Upper lobe of left lung (tissue), 6 donors: ENCODE data around the gene BMAL1. TPM values are rescaled to one million over a fixed set of nuclear protein-coding genes. Genes with fewer than 3 reads are reported as not detected.

Experiments
- ATAC-seq, 2 donors: fragments of 200-7000 bp; cut with Tn5 transposase; one replicate each; pipeline ENCODE4 v1.9.1; 2022; ENCODE audit warnings: mild to moderate bottlenecking in 2 of 2, moderate library complexity in 2 of 2; ENCODE audit not compliant: low FRiP score in 2 of 2
- DNase-seq, 2 donors: peaks; one replicate each; pipeline ENCODE4 v3.0.0-alpha.2; 2019 to 2020
- H3K27ac ChIP-seq, 4 donors: fragments of 200-600 bp; sonication (generic); one replicate each; pipeline ENCODE4 v1.5.1; 2016 to 2019
- H3K27me3 ChIP-seq, 4 donors: fragments of 200-600 bp; sonication (generic); one replicate each; pipeline ENCODE4 v1.5.1; 2017 to 2019
- H3K36me3 ChIP-seq, 4 donors: fragments of 200-600 bp; sonication (generic); one replicate each; pipeline ENCODE4 v1.5.1; 2016 to 2019
- H3K4me1 ChIP-seq, 4 donors: fragments of 200-600 bp; sonication (generic); one replicate each; pipeline ENCODE4 v1.5.1; 2018 to 2019
- H3K4me3 ChIP-seq, 4 donors: fragments of 200-600 bp; sonication (generic); one replicate each; pipeline ENCODE4 v1.5.1; 2017 to 2019; ENCODE audit warnings: mild to moderate bottlenecking in 2 of 4, moderate library complexity in 1 of 4
- H3K9me3 ChIP-seq, 4 donors: fragments of 200-600 bp; sonication (generic); one replicate each; pipeline ENCODE4 v1.5.1; 2018 to 2019
- EP300 ChIP-seq, 4 donors: sonication (generic); formaldehyde crosslinking; IDR thresholded peaks; one replicate each; pipeline ENCODE4 v1.5.1; 2017; ENCODE audit warnings: antibody characterized with exemption in 4 of 4, control low read depth in 2 of 4
- POLR2A ChIP-seq, 4 donors: fragments of 450-650 bp; IDR thresholded peaks; one replicate each; pipeline ENCODE4 v1.5.1; 2016 to 2017; ENCODE audit warnings: antibody characterized with exemption in 4 of 4, mild to moderate bottlenecking in 2 of 4
- POLR2AphosphoS5 ChIP-seq, 2 donors: sonication (generic); formaldehyde crosslinking; IDR thresholded peaks; one replicate each; pipeline ENCODE4 v1.5.1; 2017; ENCODE audit warnings: antibody characterized with exemption in 2 of 2
- WGBS, 2 donors: methylation state at CpG; one replicate each; pipeline ENCODE4 v1.1.5; 2017 to 2018; 5-methylcytosine and 5-hydroxymethylcytosine counted together
- total RNA-seq, 6 donors: library from RNA; depleted of rRNA in 4 of 6; stranded (reverse); fragments of >200 nt in 4 of 6; gene quantifications; one replicate each; pipeline versions ENCODE4 v1.1.0 to v1.2.1, GENCODE V29; 2016 to 2021
- TF ChIP-seq, protein P1 (sequence below), 6 experiments: fragments of 450-650 bp in 4 of 6; fragments of 200-600 bp in 2 of 6; sonication (generic) in 2 of 6; IDR thresholded peaks; one replicate each; pipeline ENCODE4 v1.5.1; 2016 to 2019; ENCODE audit warnings: antibody characterized with exemption in 6 of 6
- donor health status: DM: no; HTN: no; CAD: no; lungs with moderate emphysema.
- donor health status: DM: no; HTN: yes; CAD: no; lungs with severe emphysema.

Gene BMAL1
- total RNA-seq, 6 donors from 2014 or later = 16.1 to 57.6 (median 35.7) TPM

DNA sequence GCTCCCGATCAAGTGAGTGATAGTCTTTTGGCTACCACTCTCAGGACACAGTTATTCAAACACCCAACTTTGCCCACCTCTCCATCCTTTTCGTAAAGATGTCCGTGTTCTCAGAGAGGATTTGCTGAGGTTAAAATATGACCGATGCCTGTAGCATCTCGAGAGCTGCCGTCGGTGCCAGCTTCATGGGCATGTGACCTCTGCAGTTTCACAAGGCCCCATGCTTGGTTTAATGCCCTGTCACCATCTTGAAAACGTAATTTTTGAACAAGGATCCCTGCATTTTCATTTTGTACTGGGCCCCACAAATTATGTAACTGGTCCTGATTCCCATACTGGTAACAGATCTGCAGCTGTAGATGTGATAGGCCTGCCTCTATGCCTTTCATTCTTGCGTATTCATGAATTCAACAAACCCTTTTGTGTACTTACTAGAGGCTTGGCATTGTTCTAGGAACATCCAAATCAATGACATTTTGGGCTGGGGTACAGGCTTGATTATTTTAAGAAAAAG is 85.1 kb downstream of the BMAL1 start:
- Histone ChIP-seq H3K4me1 (peaks cover 0 to 3% (median 0%) of the 10 kb centered on the region in 4 donors), H3K27ac (no peak overlapping the region), H3K36me3 (peaks cover 48 to 91% (median 62%) of the 10 kb centered on the region in 4 donors), H3K4me3 (no peak overlapping the region), H3K9me3 (no peaks in the 10 kb centered on the region), H3K27me3 (no peaks in the 10 kb centered on the region)
- DNase-seq = no peak
- ATAC-seq = no peak
- WGBS, 2 donors = 95% methylated on average over 9 of the region's 9 CpGs
- no peak for TF ChIP-seq POLR2AphosphoS5 (IDR thresholded peaks at IDR 0.05)
- no peak for TF ChIP-seq EP300 (IDR thresholded peaks at IDR 0.05)
- TF ChIP-seq POLR2A (IDR thresholded peaks at IDR 0.05) = no peak
- TF ChIP-seq, protein P1, sequence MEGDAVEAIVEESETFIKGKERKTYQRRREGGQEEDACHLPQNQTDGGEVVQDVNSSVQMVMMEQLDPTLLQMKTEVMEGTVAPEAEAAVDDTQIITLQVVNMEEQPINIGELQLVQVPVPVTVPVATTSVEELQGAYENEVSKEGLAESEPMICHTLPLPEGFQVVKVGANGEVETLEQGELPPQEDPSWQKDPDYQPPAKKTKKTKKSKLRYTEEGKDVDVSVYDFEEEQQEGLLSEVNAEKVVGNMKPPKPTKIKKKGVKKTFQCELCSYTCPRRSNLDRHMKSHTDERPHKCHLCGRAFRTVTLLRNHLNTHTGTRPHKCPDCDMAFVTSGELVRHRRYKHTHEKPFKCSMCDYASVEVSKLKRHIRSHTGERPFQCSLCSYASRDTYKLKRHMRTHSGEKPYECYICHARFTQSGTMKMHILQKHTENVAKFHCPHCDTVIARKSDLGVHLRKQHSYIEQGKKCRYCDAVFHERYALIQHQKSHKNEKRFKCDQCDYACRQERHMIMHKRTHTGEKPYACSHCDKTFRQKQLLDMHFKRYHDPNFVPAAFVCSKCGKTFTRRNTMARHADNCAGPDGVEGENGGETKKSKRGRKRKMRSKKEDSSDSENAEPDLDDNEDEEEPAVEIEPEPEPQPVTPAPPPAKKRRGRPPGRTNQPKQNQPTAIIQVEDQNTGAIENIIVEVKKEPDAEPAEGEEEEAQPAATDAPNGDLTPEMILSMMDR (IDR thresholded peaks at IDR 0.05) = no peak

DNA sequence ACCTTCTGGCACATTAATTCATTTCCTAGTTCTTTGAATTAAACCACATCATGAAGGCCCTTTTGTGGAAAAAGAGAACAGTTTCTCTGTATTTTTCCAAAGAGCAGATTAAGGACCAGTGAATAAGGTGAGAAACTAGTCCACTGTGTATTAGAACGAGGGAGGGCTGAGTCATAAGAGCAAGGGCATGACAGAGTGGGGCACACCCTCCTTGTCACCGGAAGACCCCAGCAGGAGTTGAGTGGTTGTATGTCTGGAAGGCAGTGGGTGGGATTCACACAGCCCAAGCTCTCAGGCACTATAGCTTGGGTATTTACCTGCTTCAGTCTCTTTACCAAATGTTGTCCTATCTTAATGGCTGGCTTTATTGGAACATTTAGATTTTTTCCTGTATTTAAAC is 86.8 kb downstream of the BMAL1 start:
- TF ChIP-seq, protein P1 (IDR thresholded peaks at IDR 0.05) = no peak
- TF ChIP-seq POLR2A (IDR thresholded peaks at IDR 0.05) (no peak), EP300 (IDR thresholded peaks at IDR 0.05) (no peak), POLR2AphosphoS5 (IDR thresholded peaks at IDR 0.05) (no peak)
- H3K27ac ChIP-seq = no peak overlapping the region
- peaks cover 47 to 90% (median 67%) of the 10 kb centered on the region in 4 donors for H3K36me3 ChIP-seq
- no peak overlapping the region for H3K4me3 ChIP-seq
- no peaks in the 10 kb centered on the region for H3K9me3 ChIP-seq
- H3K4me1 ChIP-seq = peaks cover 0 to 3% (median 0%) of the 10 kb centered on the region in 4 donors
- no peaks in the 10 kb centered on the region for H3K27me3 ChIP-seq
- ATAC-seq = peak in 1 of 2 donors; percentile 38
- WGBS, 2 donors = 86 to 91% methylated on average over 2 of the region's 2 CpGs
- no peak for DNase-seq

DNA sequence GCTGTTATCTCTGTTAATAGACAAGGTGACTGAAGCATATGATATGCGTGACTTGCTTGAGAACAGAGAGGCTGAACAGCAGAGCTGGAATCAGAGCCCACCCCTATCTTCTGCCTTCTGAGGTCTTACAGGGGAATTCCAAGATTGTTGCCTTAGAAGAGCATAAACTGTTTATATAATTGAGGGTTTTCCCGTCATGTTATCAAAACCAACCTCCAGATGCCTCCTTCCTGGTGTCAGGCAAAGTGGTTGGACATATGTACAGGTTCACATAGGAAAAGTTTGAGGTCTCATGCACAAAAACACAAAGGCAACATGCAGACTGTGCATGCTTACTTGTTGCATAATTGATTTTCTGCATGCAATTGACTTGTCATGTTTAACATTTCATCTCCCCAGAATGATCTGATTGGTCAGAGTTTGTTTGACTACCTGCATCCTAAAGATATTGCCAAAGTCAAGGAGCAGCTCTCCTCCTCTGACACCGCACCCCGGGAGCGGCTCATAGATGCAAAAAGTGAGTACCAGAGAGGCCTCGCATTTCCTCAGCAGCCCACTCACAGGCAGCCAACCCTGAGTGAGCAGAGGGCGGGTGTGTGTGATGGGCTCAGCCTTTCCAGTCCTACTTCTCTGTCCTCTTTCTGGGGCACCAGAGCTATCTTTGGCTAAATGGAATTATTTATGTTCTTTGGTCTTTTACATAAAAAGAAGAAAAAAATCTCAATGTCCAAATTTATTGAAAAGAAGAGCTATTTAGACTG is 88.9 kb downstream of the BMAL1 start:
- no peak for DNase-seq
- Histone ChIP-seq H3K4me1 (peaks cover 0 to 3% (median 0%) of the 10 kb centered on the region in 4 donors), H3K36me3 (peaks cover 46 to 90% (median 68%) of the 10 kb centered on the region in 4 donors), H3K9me3 (no peaks in the 10 kb centered on the region), H3K4me3 (no peak overlapping the region), H3K27ac (no peak overlapping the region), H3K27me3 (no peaks in the 10 kb centered on the region)
- TF ChIP-seq POLR2AphosphoS5 (IDR thresholded peaks at IDR 0.05) (no peak), POLR2A (IDR thresholded peaks at IDR 0.05) (no peak), EP300 (IDR thresholded peaks at IDR 0.05) (no peak)
- TF ChIP-seq, protein P1 (IDR thresholded peaks at IDR 0.05) = no peak
- 87 to 91% methylated on average over 7 of the region's 7 CpGs for WGBS, 2 donors
- no peak for ATAC-seq

DNA sequence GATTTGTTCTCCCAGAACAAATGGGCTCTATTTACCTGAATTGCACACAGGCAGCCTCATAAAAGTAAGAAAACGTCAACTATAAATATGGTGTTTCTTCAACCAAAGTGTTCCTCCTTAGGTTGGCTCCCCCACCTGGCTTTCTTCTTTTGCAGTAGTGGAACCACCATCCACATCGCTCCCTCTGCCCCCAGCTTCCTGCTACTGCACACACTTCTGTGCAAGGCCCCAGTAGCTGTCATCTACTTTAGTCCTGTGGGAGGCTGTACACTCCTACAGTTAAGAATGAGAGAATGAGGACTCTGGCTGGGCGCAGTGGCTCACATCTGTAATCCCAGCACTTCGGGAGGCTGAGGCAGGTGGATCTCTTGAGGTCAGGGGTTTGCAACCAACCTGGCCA is 89.5 kb downstream of the BMAL1 start:
- H3K4me3 ChIP-seq = no peak overlapping the region
- no peaks in the 10 kb centered on the region for H3K4me1 ChIP-seq
- TF ChIP-seq, protein P1 (IDR thresholded peaks at IDR 0.05) = no peak
- TF ChIP-seq EP300 (IDR thresholded peaks at IDR 0.05) (no peak), POLR2AphosphoS5 (IDR thresholded peaks at IDR 0.05) (no peak), POLR2A (IDR thresholded peaks at IDR 0.05) (no peak)
- H3K36me3 ChIP-seq = peaks cover 40 to 90% (median 68%) of the 10 kb centered on the region in 4 donors
- no peak for DNase-seq
- WGBS, 2 donors = 98% methylated on average over 4 of the region's 4 CpGs
- no peaks in the 10 kb centered on the region for H3K9me3 ChIP-seq
- H3K27me3 ChIP-seq = no peaks in the 10 kb centered on the region
- no peak overlapping the region for H3K27ac ChIP-seq
- ATAC-seq = no peak
